Vagina (tissue), 2 donors: ENCODE results near the gene N4BP3.

Experiments
- POLR2AphosphoS5 ChIP-seq, 2 donors: sonication (generic); formaldehyde crosslinking; IDR thresholded peaks; one replicate each; pipeline ENCODE4 v1.9.0; 2017; ENCODE audit warnings: antibody characterized with exemption in 2 of 2, mild to moderate bottlenecking in 2 of 2, low read depth in 1 of 2; ENCODE audit not compliant: insufficient read depth in 1 of 2
- TF ChIP-seq, protein P1 (sequence below), 3 experiments: fragments of 450-650 bp in 2 of 3; fragments of 200-600 bp in 1 of 3; sonication (generic) in 1 of 3; IDR thresholded peaks; one replicate each; pipeline ENCODE4 v1.5.1; 2017 to 2019; ENCODE audit warnings: antibody characterized with exemption in 3 of 3, mild to moderate bottlenecking in 2 of 3, moderate library complexity in 2 of 3

DNA sequence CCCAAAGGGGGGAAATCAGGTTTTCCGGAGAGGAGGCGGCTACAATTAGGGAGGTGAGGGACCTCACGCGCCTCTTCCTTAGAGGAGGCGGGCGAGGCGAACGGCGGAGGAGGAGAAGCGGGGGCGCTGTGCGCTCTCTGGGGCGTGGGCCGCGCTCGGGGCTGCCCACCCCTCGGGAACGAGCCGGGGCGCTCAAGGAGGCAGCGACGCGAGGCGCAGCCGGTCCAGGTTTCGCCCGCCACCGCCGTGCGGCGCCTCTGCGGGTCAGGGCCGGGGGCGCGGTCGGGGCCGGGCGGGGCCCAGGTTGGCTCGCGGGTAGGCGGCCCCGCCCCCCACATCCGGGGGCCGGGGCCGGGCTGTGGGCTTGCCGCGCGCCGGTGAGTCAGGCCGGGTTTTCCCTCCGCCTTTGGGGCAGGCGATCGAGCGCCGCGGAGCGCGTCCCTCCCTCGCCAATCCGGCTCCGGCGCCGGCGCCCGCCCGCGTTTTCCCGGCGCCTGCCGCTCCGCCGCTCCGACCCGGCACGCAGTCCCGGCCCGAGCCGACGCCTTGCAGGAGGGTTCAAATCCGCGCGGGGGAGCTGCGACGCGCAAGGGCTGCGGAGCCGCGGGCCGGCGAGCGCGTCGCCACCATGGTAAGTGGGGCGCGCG lies at the start of gene N4BP3:
- TF ChIP-seq, protein P1, sequence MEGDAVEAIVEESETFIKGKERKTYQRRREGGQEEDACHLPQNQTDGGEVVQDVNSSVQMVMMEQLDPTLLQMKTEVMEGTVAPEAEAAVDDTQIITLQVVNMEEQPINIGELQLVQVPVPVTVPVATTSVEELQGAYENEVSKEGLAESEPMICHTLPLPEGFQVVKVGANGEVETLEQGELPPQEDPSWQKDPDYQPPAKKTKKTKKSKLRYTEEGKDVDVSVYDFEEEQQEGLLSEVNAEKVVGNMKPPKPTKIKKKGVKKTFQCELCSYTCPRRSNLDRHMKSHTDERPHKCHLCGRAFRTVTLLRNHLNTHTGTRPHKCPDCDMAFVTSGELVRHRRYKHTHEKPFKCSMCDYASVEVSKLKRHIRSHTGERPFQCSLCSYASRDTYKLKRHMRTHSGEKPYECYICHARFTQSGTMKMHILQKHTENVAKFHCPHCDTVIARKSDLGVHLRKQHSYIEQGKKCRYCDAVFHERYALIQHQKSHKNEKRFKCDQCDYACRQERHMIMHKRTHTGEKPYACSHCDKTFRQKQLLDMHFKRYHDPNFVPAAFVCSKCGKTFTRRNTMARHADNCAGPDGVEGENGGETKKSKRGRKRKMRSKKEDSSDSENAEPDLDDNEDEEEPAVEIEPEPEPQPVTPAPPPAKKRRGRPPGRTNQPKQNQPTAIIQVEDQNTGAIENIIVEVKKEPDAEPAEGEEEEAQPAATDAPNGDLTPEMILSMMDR (IDR thresholded peaks at IDR 0.05) = no peak
- no peak for TF ChIP-seq POLR2AphosphoS5 (IDR thresholded peaks at IDR 0.05; ENCODE audit: insufficient read depth in 1 of 2, low read depth in 1 of 2)
